Upper lobe of right lung (tissue), 1 donor: ENCODE measurements around the gene BRD4. TPM values are rescaled to one million over a fixed set of nuclear protein-coding genes. Genes with fewer than 3 reads are reported as not detected.

Experiments
- ATAC-seq: fragments of 200-7000 bp; cut with Tn5 transposase; one replicate; pipeline ENCODE4 v1.9.1; 2020; ENCODE audit warnings: mild to moderate bottlenecking, moderate library complexity
- DNase-seq: peaks from one replicate; pipeline ENCODE4 v3.0.0-alpha.2; 2020
- H3K27ac ChIP-seq: fragments of 200-600 bp; one replicate; pipeline ENCODE4 v1.8.0; 2022
- H3K27me3 ChIP-seq: fragments of 200-600 bp; one replicate; pipeline ENCODE4 v1.8.0; 2022; ENCODE audit warnings: mild to moderate bottlenecking
- H3K36me3 ChIP-seq: fragments of 200-600 bp; one replicate; pipeline ENCODE4 v1.8.0; 2022
- H3K4me1 ChIP-seq: fragments of 200-600 bp; one replicate; pipeline ENCODE4 v1.8.0; 2022
- H3K4me3 ChIP-seq: fragments of 200-600 bp; one replicate; pipeline ENCODE4 v1.8.0; 2022; ENCODE audit warnings: mild to moderate bottlenecking
- H3K9me3 ChIP-seq: fragments of 200-600 bp; one replicate; pipeline ENCODE4 v1.8.0; 2022
- intact Hi-C: fragments of 100-400 bp; cut with DNase I; formaldehyde crosslinking; loops from one replicate; pipeline ENCODE4 v1.11.0; 2022
- total RNA-seq: library from RNA; stranded (reverse); fragmentation: NEBNext Ultra II Directional; extraction: Animal tissue kit (Norgen Biotek cat#: 25700); gene quantifications from one replicate; pipeline ENCODE4 v1.2.1, GENCODE V29; 2021
- TF ChIP-seq, protein P1 (sequence below): fragments of 200-600 bp; IDR thresholded peaks from one replicate; pipeline ENCODE4 v1.8.0; 2022; ENCODE audit warnings: antibody characterized with exemption
- donor health status: DM: no; HTN: yes; CAD: no; lungs with severe emphysema.

BRD4 gene
- total RNA-seq, 1 donor from 2014 or later, result 101 TPM

DNA sequence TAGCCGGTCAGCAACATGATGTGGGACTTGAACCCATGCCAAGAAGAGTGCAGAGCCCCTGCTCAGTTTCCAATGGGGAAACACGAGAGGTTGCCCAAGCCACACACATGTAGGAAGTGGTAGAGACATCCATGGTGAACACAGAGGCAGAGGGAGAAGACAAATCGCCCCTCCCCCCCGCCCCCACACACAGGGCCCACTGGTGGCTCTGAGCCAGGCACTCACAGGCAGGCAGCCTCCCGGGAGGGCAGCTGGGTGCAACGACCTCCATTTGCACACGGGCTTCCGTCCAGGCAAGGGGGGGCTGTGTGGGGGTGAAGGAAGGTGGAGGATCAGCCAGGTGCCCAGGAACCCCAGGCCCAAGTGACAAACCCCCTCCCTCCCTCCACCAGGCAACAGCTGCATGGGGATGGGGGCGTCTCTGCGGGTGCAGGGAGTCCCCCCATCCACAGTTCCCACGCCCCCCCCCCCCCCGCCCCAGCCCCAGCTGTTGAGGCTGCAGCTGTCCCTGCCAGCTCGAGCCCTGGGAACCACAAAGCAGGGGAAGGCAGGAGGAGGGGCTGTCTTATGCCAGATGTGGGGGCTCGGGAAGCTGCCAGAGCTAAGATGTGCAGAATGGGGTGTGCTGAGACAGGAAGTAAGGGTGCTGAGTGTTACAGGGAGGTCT lies 134.9 kb downstream of the BRD4 start:
- Histone ChIP-seq H3K9me3 (no peaks in the 10 kb centered on the region), H3K36me3 (no peaks in the 10 kb centered on the region), H3K27me3 (peaks cover 6% of the 10 kb centered on the region), H3K4me1 (peaks cover 10% of the 10 kb centered on the region), H3K27ac (no peak overlapping the region), H3K4me3 (no peak overlapping the region)
- DNase-seq (no peak), ATAC-seq (no peak)
- intact Hi-C loops, result no loop called here
- TF ChIP-seq, protein P1, sequence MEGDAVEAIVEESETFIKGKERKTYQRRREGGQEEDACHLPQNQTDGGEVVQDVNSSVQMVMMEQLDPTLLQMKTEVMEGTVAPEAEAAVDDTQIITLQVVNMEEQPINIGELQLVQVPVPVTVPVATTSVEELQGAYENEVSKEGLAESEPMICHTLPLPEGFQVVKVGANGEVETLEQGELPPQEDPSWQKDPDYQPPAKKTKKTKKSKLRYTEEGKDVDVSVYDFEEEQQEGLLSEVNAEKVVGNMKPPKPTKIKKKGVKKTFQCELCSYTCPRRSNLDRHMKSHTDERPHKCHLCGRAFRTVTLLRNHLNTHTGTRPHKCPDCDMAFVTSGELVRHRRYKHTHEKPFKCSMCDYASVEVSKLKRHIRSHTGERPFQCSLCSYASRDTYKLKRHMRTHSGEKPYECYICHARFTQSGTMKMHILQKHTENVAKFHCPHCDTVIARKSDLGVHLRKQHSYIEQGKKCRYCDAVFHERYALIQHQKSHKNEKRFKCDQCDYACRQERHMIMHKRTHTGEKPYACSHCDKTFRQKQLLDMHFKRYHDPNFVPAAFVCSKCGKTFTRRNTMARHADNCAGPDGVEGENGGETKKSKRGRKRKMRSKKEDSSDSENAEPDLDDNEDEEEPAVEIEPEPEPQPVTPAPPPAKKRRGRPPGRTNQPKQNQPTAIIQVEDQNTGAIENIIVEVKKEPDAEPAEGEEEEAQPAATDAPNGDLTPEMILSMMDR, result no peak

DNA sequence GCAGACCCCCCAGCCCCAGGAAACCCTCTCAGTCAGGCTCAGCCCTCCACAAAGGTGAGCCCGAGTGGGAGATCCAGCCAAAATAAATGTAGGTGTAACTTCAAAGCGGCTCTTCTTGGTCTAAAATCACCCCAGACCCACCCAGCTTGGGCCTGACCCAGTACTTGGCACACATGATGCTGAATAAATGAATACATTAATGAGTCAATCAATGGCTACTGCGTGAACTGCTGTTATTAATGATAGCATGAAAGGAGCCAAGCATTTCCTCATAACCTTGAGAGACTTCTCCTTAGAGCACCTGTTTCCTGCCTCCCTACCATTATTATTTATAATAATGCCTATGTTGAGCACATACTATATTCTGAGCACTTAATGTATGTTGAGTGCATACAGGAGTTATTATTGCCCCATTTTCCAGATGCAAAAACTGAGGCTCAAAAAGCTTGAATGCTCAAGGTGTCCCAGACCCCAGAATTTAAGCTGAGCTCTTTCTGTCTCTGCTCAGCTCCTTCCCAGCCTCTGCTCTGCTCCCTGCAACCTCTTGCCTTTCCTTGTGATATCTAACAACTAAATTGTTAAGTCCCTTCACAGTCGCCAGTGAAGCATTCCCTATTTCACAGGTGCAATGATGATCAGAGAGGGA lies 135.9 kb downstream of the BRD4 start:
- DNase-seq (no peak), ATAC-seq (no peak)
- H3K36me3 ChIP-seq, result no peaks in the 10 kb centered on the region
- H3K4me3 ChIP-seq, result peak overlapping the region; percentile 34
- TF ChIP-seq, protein P1, result no peak
- no peak overlapping the region for H3K27ac ChIP-seq
- no peaks in the 10 kb centered on the region for H3K9me3 ChIP-seq
- intact Hi-C loops, result no loop called here
- peaks cover 10% of the 10 kb centered on the region for H3K4me1 ChIP-seq
- peaks cover 6% of the 10 kb centered on the region for H3K27me3 ChIP-seq

DNA sequence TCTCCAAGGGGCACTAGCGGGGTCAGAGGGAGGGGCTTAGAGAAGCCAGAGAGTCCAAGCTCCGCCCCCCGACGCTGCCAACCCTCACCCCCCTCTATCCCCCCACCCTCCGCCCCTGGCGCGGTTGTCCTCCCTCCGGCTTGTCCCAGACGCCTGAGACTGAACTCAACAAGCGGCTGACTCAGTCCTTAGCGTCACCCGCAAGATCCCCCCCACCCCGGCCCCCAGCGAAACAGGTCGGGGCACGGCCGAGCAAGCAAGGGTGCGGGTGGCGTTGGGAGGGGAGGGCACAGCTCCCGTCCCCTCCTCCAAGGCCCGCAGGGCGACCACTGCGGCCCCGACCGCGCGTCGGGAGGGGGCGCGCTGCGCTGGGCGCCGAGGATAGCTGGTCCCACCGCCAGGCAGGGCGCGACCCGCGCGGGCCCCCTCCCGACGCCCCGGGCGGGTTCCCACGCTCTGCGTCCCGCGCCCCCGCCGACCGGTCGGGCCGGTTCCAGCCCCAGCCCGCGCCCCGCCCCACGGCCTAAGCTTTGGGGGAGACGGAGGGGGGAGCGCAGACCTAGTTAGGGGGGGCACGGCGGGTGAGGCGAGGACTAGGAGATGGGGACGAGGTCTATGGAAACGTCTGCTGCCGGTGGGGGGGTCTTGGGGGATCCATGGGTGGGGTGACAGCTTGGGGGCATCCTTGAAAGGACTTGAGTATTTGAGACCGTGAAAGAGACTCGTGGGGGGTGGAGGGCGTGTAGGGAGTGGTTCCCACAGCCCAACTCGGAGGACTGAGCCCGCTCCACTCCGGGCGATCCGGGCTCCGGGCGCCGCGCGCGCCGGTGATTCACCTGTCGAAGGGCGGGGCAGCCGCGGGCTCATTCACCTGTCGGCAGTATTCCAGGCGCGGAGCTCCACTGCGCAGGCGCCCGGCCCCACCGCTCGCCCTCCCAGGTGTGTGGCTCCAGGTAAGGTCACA lies 136.7 kb downstream of the BRD4 start:
- Histone ChIP-seq H3K9me3 (no peaks in the 10 kb centered on the region), H3K4me1 (peaks cover 10% of the 10 kb centered on the region), H3K36me3 (no peaks in the 10 kb centered on the region), H3K4me3 (peak overlapping the region; percentile 34), H3K27ac (peak overlapping the region; percentile 30), H3K27me3 (peaks cover 6% of the 10 kb centered on the region)
- TF ChIP-seq, protein P1, result no peak
- intact Hi-C loops, result no loop called here
- ATAC-seq (peak; percentile 84), DNase-seq (peak; percentile 92)

DNA sequence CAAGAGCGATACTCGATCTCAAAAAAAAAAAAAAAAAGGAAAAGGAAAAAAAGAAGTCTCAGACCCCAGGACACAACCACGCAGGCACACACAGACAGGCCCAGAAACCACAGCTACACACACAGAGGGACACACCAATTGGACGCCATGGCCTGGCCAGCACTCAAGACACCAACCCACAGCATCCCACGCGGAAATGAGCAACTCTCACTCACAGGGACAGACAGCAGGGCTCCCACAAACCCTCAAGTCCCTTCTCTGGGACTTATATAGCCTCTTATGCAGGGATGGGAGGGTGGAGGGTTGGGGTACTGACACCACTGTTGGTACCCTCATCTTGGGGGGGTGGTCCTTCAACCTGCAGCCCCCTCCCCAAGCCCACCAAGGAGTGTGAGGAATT lies 137.4 kb downstream of the BRD4 start:
- intact Hi-C loops, result no loop called here
- Histone ChIP-seq H3K4me3 (peak overlapping the region; percentile 34), H3K9me3 (no peaks in the 10 kb centered on the region), H3K27me3 (no peaks in the 10 kb centered on the region), H3K4me1 (peaks cover 5% of the 10 kb centered on the region), H3K36me3 (no peaks in the 10 kb centered on the region), H3K27ac (peak overlapping the region; percentile 30)
- peak; percentile 63 for ATAC-seq
- peak; percentile 76 for DNase-seq
- TF ChIP-seq, protein P1, result no peak

DNA sequence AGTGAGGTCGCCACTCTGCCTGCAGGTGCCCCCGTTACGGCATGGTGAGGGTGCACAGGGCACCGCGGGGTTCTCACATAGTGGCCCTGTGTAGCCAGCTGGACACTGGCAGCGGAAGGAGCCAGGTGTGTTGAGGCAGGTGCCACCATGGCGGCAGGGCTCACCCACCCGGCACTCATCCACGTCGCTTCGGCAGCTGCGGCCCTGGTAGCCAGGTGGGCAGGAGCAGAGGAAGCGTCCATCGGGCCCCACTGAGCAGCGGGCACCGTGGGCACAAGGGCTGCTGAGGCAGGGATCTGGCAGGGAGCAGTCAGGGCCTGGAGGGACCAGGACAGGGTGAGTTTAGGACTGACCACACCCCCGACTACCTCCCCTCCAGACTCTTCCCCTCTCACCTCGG lies 140.4 kb downstream of the BRD4 start:
- Histone ChIP-seq H3K27me3 (no peaks in the 10 kb centered on the region), H3K27ac (no peak overlapping the region), H3K4me3 (no peak overlapping the region), H3K36me3 (no peaks in the 10 kb centered on the region), H3K9me3 (no peaks in the 10 kb centered on the region), H3K4me1 (peaks cover 4% of the 10 kb centered on the region)
- intact Hi-C loops, result no loop called here
- TF ChIP-seq, protein P1, result no peak
- DNase-seq, result no peak
- no peak for ATAC-seq
